ELR (cell line): Measurements from ENCODE around the gene CDK5.
"Not testable (repeated sequence)": the region's sequence is repeated elsewhere in the genome, so short reads cannot be mapped to it uniquely, and the experiment has no call there.

Source experiments
- DNase-seq: peaks from one replicate; pipeline ENCODE4 v3.0.0-alpha.2; 2015; ENCODE audit warnings: low read depth

The CDK5 gene

GRCh38 chr7:151033864-151034249, 23.8 kb downstream of the CDK5 start:
- no peak for DNase-seq

GRCh38 chr7:151032936-151033863, 24.5 kb downstream of the CDK5 start:
- no peak for DNase-seq

- DNase-seq = no peak
Measured at GRCh38 chr7:151031011-151031410, 26.7 kb downstream of the CDK5 start.

- DNase-seq = no peak
Measured at GRCh38 chr7:151028948-151029501, 28.7 kb downstream of the CDK5 start.

GRCh38 chr7:151028131-151028947, 29.4 kb downstream of the CDK5 start, which contains the start of gene ABCB8:
TSS of gene ABCB8 (plus strand) at chr7:151028450. CDS start at chr7:151028516, 66 bp downstream.
- peak; percentile 98 for DNase-seq

- not testable (repeated sequence) for DNase-seq
Measured at GRCh38 chr7:151027728-151028130, 30.0 kb downstream of the CDK5 start.

- DNase-seq = not testable (repeated sequence)
Measured at GRCh38 chr7:151026771-151027727, 30.6 kb downstream of the CDK5 start.

- DNase-seq = peak; percentile 54
Measured at GRCh38 chr7:151025924-151026671, 31.6 kb downstream of the CDK5 start.

GRCh38 chr7:151024435-151025056, 33.2 kb downstream of the CDK5 start, which contains the start of gene ATG9B:
TSS of gene ATG9B (minus strand) at chr7:151024494. CDS start at chr7:151024423, 71 bp downstream.
- no peak for DNase-seq

GRCh38 chr7:151023232-151023631, 34.5 kb downstream of the CDK5 start:
- DNase-seq = no peak

- no peak for DNase-seq
Measured at GRCh38 chr7:151020231-151020630, 37.5 kb downstream of the CDK5 start.

GRCh38 chr7:151019130-151019447, 38.6 kb downstream of the CDK5 start:
- DNase-seq = no peak

- no peak for DNase-seq
Measured at GRCh38 chr7:151018421-151019129, 39.1 kb downstream of the CDK5 start.

- DNase-seq = peak; percentile 57
Measured at GRCh38 chr7:151017953-151018420, 39.7 kb downstream of the CDK5 start.

GRCh38 chr7:151017370-151017952, 40.2 kb downstream of the CDK5 start:
- no peak for DNase-seq

GRCh38 chr7:151016942-151017341, 40.8 kb downstream of the CDK5 start:
- no peak for DNase-seq

- no peak for DNase-seq
Measured at GRCh38 chr7:151016505-151016904, 41.2 kb downstream of the CDK5 start.

- DNase-seq = no peak
Measured at GRCh38 chr7:151015967-151016366, 41.7 kb downstream of the CDK5 start.

GRCh38 chr7:151014950-151015349, 42.7 kb downstream of the CDK5 start:
- peak; percentile 36 for DNase-seq
